SK-N-SH (cell line): ENCODE measurements around the gene LPCAT1. TPM values are rescaled to one million over a fixed set of nuclear protein-coding genes. Genes with fewer than 3 reads are reported as not detected.
"Not testable (repeated sequence)": the region's sequence is repeated elsewhere in the genome, so short reads cannot be mapped to it uniquely, and the experiment has no call there.

Experiments
- CTCF ChIA-PET: fragments of 300-600, 350-600 bp; formaldehyde crosslinking; extraction: SDS; loops from one replicate; lab custom pipeline; 2021; lab: Yijun Ruan, JAX
- POLR2A ChIA-PET: fragments of 350-600 bp; sonication (Branson Sonifier 250); formaldehyde crosslinking; extraction: SDS; loops from one replicate; lab custom pipeline; 2020; ENCODE audit warnings: antibody characterized with exemption, inconsistent platforms; lab: Yijun Ruan, JAX
- DNase-seq: peaks from one replicate; pipeline ENCODE4 v3.0.0; 2012
- H2AFZ ChIP-seq: fragments of 200-600 bp; sonication (generic); 2 replicates; pipeline ENCODE4 v1.8.1; 2016; ENCODE audit warnings: antibody characterized with exemption, mild to moderate bottlenecking, low read depth
- H3F3A ChIP-seq: fragments of 200-600 bp; sonication (generic); replicated peaks from 2 replicates; pipeline ENCODE3; 2016; ENCODE audit warnings: antibody characterized with exemption, mild to moderate bottlenecking; ENCODE audit not compliant: insufficient read depth
- H3K27ac ChIP-seq, 2 experiments: fragments of 200-500 bp in 1 of 2; fragments of 200-600 bp in 1 of 2; sonication (Bioruptor generic) in 1 of 2; sonication (generic), shearing (Covaris generic) in 1 of 2; 2 replicates each; pipeline versions ENCODE4 v1.5.1 to v1.6.1; 2014 to 2016; ENCODE audit warnings: low read depth in 2 of 2, inconsistent platforms in 1 of 2, low read length in 1 of 2, mild to moderate bottlenecking in 1 of 2, mixed read lengths in 1 of 2
- H3K27me3 ChIP-seq: fragments of 200-600 bp; sonication (generic), shearing (Covaris generic); 2 replicates; pipeline ENCODE4 v1.6.1; 2016; ENCODE audit warnings: mixed run types; ENCODE audit not compliant: insufficient read depth
- H3K36me3 ChIP-seq, 2 experiments: fragments of 200-500 bp in 1 of 2; fragments of 200-600 bp in 1 of 2; sonication (Bioruptor generic) in 1 of 2; sonication (generic) in 1 of 2; replicated peaks in 1 of 2; 2 replicates each; pipeline versions ENCODE3 to v1.5.1; 2014 to 2016; ENCODE audit warnings: low read length in 1 of 2, mild to moderate bottlenecking in 1 of 2; ENCODE audit not compliant: insufficient read depth in 2 of 2, control insufficient read depth in 1 of 2
- H3K4me1 ChIP-seq, 2 experiments: fragments of 200-500 bp in 1 of 2; fragments of 200-600 bp in 1 of 2; sonication (Bioruptor generic) in 1 of 2; sonication (generic), shearing (Covaris generic) in 1 of 2; 2 replicates each; pipeline versions ENCODE4 v1.5.1 to v1.6.1; 2014 to 2016; ENCODE audit warnings: low read depth in 1 of 2, low read length in 1 of 2, mixed run types in 1 of 2; ENCODE audit not compliant: insufficient read depth in 2 of 2, control insufficient read depth in 1 of 2
- H3K4me2 ChIP-seq: fragments of 200-600 bp; sonication (generic), shearing (Covaris generic); 2 replicates; pipeline ENCODE4 v1.6.1; 2017; ENCODE audit warnings: mixed run types
- H3K4me3 ChIP-seq, 2 experiments: fragments of 200-500 bp in 1 of 2; fragments of 200-600 bp in 1 of 2; sonication (Bioruptor generic) in 1 of 2; sonication (generic), shearing (Covaris generic) in 1 of 2; 2 replicates each; pipeline versions ENCODE4 v1.5.1 to v1.8.1; 2014 to 2016; ENCODE audit warnings: low read depth in 2 of 2, inconsistent platforms in 1 of 2, low read length in 1 of 2, mild to moderate bottlenecking in 1 of 2, mixed read lengths in 1 of 2, moderate library complexity in 1 of 2
- H3K79me2 ChIP-seq: fragments of 200-600 bp; sonication (generic); 2 replicates; pipeline ENCODE4 v1.8.1; 2017; ENCODE audit warnings: mild to moderate bottlenecking; ENCODE audit not compliant: insufficient read depth
- H3K9ac ChIP-seq: fragments of 200-600 bp; sonication (generic); 2 replicates; pipeline ENCODE4 v1.6.1; 2017; ENCODE audit warnings: mixed run types
- H3K9me2 ChIP-seq: fragments of 200-600 bp; sonication (generic); 2 replicates; pipeline ENCODE4 v1.6.1; 2017; ENCODE audit warnings: mixed run types
- H3K9me3 ChIP-seq: fragments of 200-600 bp; sonication (generic); 2 replicates; pipeline ENCODE4 v1.6.1; 2017; ENCODE audit warnings: mixed run types, mild to moderate bottlenecking, moderate library complexity
- H4K20me1 ChIP-seq: fragments of 200-600 bp; sonication (generic); 2 replicates; pipeline ENCODE4 v1.6.1; 2017; ENCODE audit warnings: mild to moderate bottlenecking, mixed run types; ENCODE audit not compliant: insufficient read depth
- CHD2 ChIP-seq: fragments of 150-350 bp; IDR thresholded peaks from 2 replicates; pipeline ENCODE4 v1.6.1; 2018; ENCODE audit warnings: low read length; ENCODE audit not compliant: partially characterized antibody
- EZH2phosphoT487 ChIP-seq: fragments of 200-600 bp; sonication (generic); IDR thresholded peaks from 2 replicates; pipeline ENCODE4 v1.6.1; 2017; ENCODE audit warnings: low read depth, mixed run types, mild to moderate bottlenecking, antibody characterized with exemption, moderate library complexity, borderline replicate concordance
- FOXJ3 ChIP-seq: sonication (generic); formaldehyde crosslinking; IDR thresholded peaks from 2 replicates; pipeline ENCODE4 v1.5.1; 2020; ENCODE audit warnings: mild to moderate bottlenecking, missing genetic modification reagents
- NFIC ChIP-seq: IDR thresholded peaks from 2 replicates; pipeline ENCODE4 v1.4.0; 2012; ENCODE audit warnings: borderline replicate concordance
- RCOR1 ChIP-seq: fragments of 150-350 bp; IDR thresholded peaks from 2 replicates; pipeline ENCODE4 v1.6.1; 2017; ENCODE audit warnings: antibody characterized with exemption, low read length
- RFX5 ChIP-seq: IDR thresholded peaks from 2 replicates; pipeline ENCODE4 v1.6.1; 2012; ENCODE audit warnings: mild to moderate bottlenecking, improper control_type of control experiment, low read length
- TCF12 ChIP-seq: IDR thresholded peaks from 2 replicates; pipeline ENCODE4 v1.4.0; 2012
- WGBS: methylation state at CpG from one replicate; pipeline ENCODE4 v1.1.6; 2017; ENCODE audit warnings: low lambda C conversion rate; 5-methylcytosine and 5-hydroxymethylcytosine counted together
- polyA plus RNA-seq, 3 experiments: library from polyadenylated mRNA; depleted of rRNA; stranded (reverse); fragments of >200 nt; gene quantifications; 2 replicates each; pipeline ENCODE4 v1.2.3, GENCODE V29; 2012
- TF ChIP-seq, protein P1 (sequence below): IDR thresholded peaks from 2 replicates; pipeline ENCODE4 v1.4.0; 2012; ENCODE audit warnings: low read depth, borderline replicate concordance
- TF ChIP-seq, protein P2 (sequence below): fragments of 150-350 bp; IDR thresholded peaks from 2 replicates; pipeline ENCODE4 v1.6.1; 2016; ENCODE audit warnings: mild to moderate bottlenecking, low read depth, low read length
- TF ChIP-seq, protein P3 (sequence below): IDR thresholded peaks from 2 replicates; pipeline ENCODE4; 2012
- TF ChIP-seq, protein P4 (sequence below): IDR thresholded peaks from 2 replicates; pipeline ENCODE4 v1.4.0; 2012; ENCODE audit warnings: low read depth

Gene LPCAT1
- polyA plus RNA-seq, 1 of the 3 experiments (the other 2 are of a cell fraction): 42.3 TPM

DNA sequence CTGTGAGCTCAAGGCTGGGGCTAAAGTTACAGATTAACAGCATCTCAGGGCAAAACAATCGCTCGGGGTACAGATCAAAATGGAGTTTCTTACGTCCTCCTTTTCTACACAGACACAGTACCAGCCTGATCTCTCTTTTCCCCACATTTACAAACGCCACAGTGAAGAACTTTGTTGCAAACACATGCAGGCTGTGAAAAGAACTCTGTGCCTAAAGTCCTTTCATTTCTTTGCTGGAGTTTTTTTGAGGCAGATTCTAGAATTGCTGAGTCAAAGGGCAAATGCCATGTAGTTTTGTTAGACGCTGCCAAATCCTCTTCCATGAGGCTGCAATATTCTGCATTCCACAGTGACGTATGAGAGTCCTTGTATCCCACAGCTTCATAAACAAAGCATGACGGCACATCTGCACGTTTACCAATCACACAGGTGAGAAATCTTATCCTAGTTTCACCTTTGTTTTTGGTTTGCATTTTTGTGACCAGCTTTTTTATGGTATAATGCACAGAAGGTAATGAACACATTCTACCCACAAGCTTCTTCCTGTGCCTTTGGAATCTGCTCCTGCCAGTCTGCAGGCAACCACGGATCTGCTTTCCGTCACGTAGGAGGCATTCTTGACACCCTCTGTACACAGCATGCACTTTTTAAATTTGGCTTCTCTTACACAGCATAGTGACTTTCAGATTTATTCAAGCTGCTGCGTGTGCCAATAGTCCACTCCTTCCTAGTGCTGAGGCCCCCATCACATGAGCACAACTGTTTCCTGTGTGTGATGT is 44.6 kb upstream of the LPCAT1 start:
- Histone ChIP-seq H3K36me3 (peaks cover 0 to 6% of the 10 kb centered on the region in 2 experiments), H2AFZ (no peak overlapping the region), H3K79me2 (no peaks in the 10 kb centered on the region), H3K4me2 (no peak overlapping the region), H3K4me3 (no peak overlapping the region)
- 66% methylated on average over 12 of the region's 12 CpGs for WGBS
- CTCF ChIA-PET: no interaction called here
- DNase-seq: no peak
- TF ChIP-seq, protein P1, sequence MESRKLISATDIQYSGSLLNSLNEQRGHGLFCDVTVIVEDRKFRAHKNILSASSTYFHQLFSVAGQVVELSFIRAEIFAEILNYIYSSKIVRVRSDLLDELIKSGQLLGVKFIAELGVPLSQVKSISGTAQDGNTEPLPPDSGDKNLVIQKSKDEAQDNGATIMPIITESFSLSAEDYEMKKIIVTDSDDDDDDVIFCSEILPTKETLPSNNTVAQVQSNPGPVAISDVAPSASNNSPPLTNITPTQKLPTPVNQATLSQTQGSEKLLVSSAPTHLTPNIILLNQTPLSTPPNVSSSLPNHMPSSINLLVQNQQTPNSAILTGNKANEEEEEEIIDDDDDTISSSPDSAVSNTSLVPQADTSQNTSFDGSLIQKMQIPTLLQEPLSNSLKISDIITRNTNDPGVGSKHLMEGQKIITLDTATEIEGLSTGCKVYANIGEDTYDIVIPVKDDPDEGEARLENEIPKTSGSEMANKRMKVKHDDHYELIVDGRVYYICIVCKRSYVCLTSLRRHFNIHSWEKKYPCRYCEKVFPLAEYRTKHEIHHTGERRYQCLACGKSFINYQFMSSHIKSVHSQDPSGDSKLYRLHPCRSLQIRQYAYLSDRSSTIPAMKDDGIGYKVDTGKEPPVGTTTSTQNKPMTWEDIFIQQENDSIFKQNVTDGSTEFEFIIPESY: no peak
- no peak for TF ChIP-seq EZH2phosphoT487
- peak; percentile 17; the same call in 1 of the 2 replicates for TF ChIP-seq NFIC
- TF ChIP-seq, protein P2, sequence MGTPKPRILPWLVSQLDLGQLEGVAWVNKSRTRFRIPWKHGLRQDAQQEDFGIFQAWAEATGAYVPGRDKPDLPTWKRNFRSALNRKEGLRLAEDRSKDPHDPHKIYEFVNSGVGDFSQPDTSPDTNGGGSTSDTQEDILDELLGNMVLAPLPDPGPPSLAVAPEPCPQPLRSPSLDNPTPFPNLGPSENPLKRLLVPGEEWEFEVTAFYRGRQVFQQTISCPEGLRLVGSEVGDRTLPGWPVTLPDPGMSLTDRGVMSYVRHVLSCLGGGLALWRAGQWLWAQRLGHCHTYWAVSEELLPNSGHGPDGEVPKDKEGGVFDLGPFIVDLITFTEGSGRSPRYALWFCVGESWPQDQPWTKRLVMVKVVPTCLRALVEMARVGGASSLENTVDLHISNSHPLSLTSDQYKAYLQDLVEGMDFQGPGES: no peak
- no peak for TF ChIP-seq CHD2
- TF ChIP-seq, protein P3, sequence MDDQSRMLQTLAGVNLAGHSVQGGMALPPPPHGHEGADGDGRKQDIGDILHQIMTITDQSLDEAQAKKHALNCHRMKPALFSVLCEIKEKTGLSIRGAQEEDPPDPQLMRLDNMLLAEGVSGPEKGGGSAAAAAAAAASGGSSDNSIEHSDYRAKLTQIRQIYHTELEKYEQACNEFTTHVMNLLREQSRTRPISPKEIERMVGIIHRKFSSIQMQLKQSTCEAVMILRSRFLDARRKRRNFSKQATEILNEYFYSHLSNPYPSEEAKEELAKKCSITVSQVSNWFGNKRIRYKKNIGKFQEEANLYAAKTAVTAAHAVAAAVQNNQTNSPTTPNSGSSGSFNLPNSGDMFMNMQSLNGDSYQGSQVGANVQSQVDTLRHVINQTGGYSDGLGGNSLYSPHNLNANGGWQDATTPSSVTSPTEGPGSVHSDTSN: peak; percentile 23; the same call in 1 of the 2 replicates
- TF ChIP-seq, protein P4, sequence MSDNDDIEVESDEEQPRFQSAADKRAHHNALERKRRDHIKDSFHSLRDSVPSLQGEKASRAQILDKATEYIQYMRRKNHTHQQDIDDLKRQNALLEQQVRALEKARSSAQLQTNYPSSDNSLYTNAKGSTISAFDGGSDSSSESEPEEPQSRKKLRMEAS: no peak
- no peak for TF ChIP-seq FOXJ3 (CRISPR knock-in tag)
- no peak for TF ChIP-seq RCOR1
- TF ChIP-seq RFX5: no peak
- TF ChIP-seq TCF12: peak; percentile 47; the same call in 1 of the 2 replicates
- TF ChIP-seq, all 33 proteins: peak for 3
- peak overlapping the region in 1 of 2 experiments; percentile 22; a peak in 1 of 4 replicates for H3K27ac ChIP-seq
- H3K9me3 ChIP-seq: no peaks in the 10 kb centered on the region
- POLR2A ChIA-PET: no interaction called here
- no peaks in the 10 kb centered on the region for H3K9me2 ChIP-seq
- no peak overlapping the region for H3K9ac ChIP-seq
- H4K20me1 ChIP-seq: no peaks in the 10 kb centered on the region
- no peaks in the 10 kb centered on the region for H3K27me3 ChIP-seq
- peaks cover 0 to 2% of the 10 kb centered on the region in 2 experiments; a peak in 1 of 4 replicates for H3K4me1 ChIP-seq
- peaks cover 8% of the 10 kb centered on the region for H3F3A ChIP-seq

DNA sequence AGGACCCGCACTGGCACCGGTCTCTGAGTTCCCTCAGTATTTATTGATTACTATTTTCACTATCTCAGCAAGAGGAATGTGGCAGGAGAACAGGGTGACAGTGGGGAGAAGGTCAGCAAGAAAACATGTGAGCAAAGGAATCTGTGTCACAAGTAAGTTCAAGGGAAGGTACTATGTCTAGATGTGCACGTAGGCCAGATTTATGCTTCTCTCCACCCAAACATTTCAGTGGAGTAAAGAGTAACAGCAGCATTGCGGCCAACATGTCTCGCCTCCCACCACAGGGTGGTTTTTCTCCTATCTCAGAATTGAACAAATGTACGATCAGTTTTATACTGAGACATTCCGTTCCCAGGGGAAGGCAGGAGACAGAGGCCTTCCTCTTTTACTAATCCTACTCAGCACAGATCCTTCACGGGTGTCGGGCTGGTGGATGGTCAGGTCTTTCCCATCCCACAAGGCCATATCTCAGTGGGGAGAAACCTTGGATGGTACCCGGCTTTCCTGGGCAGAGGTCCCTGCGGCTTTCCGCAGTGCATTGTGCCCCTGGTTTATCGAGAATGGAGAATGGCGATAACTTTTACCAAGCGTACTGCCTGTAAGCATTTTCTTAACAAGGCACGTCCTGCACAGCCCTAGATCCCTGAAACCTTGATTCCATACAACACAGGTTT is 43.9 kb upstream of the LPCAT1 start:
- H3K36me3 ChIP-seq, H4K20me1 ChIP-seq, H3K4me3 ChIP-seq, CTCF ChIA-PET, H3F3A ChIP-seq, H3K4me1 ChIP-seq, DNase-seq, H2AFZ ChIP-seq, H3K79me2 ChIP-seq, H3K9me2 ChIP-seq, H3K9me3 ChIP-seq, POLR2A ChIA-PET, H3K4me2 ChIP-seq, H3K27me3 ChIP-seq, H3K9ac ChIP-seq: not testable (repeated sequence)
- H3K27ac ChIP-seq: peak overlapping the region in 1 of 2 experiments; percentile 20; a peak in 1 of 4 replicates
- WGBS: 94% methylated on average over 16 of the region's 16 CpGs
